Measurements from ENCODE around the gene ZBTB22.

ZBTB22 gene

GRCh38 chr6:33271468-33272274, 45.9 kb downstream of the ZBTB22 start, which contains the start of the genes RPS18 and VPS52:
RPS18 (plus strand) TSS chr6:33272075; CDS start chr6:33272120, 45 bp downstream.
VPS52 (minus strand) TSS chr6:33271876; CDS start chr6:33271675, 201 bp downstream.
- Histone ChIP-seq H3K79me1 (replicated peaks; ENCODE audit: low read length, poor library complexity, severe bottlenecking) (peaks cover 26% of the 10 kb centered on the region), H2AFZ (ENCODE audit: low read depth, low read length) (peak within 1 kb of the TSS; percentile 94), H3K4me3 (ENCODE audit: insufficient read depth in 1 of 2, low read depth in 1 of 2, low read length in 2 of 2) (peak within 1 kb of the TSS; percentile 76 to 91), H4K8ac (ENCODE audit: low read length) (peak within 1 kb of the TSS; percentile 93), H2BK120ac (ENCODE audit: low read depth, low read length) (peak within 1 kb of the TSS; percentile 91), H3K27ac (ENCODE audit: low read length, poor library complexity, severe bottlenecking) (peak within 1 kb of the TSS; percentile 95), H2AK5ac (ENCODE audit: low read length, severe bottlenecking) (peak within 1 kb of the TSS; percentile 38), H2BK12ac (ENCODE audit: low read length in 2 of 2) (peak within 1 kb of the TSS in 1 of 2 experiments; percentile 25), H3K27me3 (ENCODE audit: control insufficient read depth in 1 of 2, insufficient read depth in 1 of 2, low read length in 2 of 2) (no peaks in the 10 kb centered on the region), H3K9me3 (ENCODE audit: control insufficient read depth, low read length) (no peaks in the 10 kb centered on the region), H3K36me3 (ENCODE audit: control insufficient read depth in 1 of 2, insufficient read depth in 2 of 2, low read depth in 1 of 2, low read length in 2 of 2) (peaks cover 43 to 77% of the 10 kb centered on the region in 2 experiments), H3K14ac (ENCODE audit: low read length in 2 of 2) (peak within 1 kb of the TSS in 1 of 2 experiments; percentile 90), H3K9ac (ENCODE audit: low read length) (peak within 1 kb of the TSS; percentile 99), H3K4me2 (ENCODE audit: low read length, poor library complexity, severe bottlenecking) (peak within 1 kb of the TSS; percentile 80), H3K4me1 (ENCODE audit: control insufficient read depth, insufficient read depth, low read depth, low read length) (peaks cover 14% of the 10 kb centered on the region), H4K91ac (ENCODE audit: low read length) (peak within 1 kb of the TSS; percentile 87), H2BK15ac (ENCODE audit: low read depth, poor library complexity, severe bottlenecking) (peak within 1 kb of the TSS; percentile 71), H3K23ac (ENCODE audit: low read length in 2 of 2) (peak within 1 kb of the TSS in 1 of 2 experiments; percentile 75), H2BK5ac (ENCODE audit: low read depth, low read length, poor library complexity, severe bottlenecking) (peak within 1 kb of the TSS; percentile 67), H3K18ac (ENCODE audit: low read depth in 1 of 2, low read length in 2 of 2) (peak within 1 kb of the TSS; percentile 90 to 93), H3K4ac (ENCODE audit: low read depth in 1 of 2, low read length in 2 of 2) (peak within 1 kb of the TSS; percentile 78 to 97)
- under 1% methylated on average over 48 of the region's 48 CpGs for WGBS
- DNase-seq = peak; percentile 100

- peaks cover 9% of the 10 kb centered on the region for H3K4me1 ChIP-seq (ENCODE audit: control insufficient read depth, insufficient read depth, low read depth, low read length)
- H2AFZ ChIP-seq (ENCODE audit: low read depth, low read length) = peak overlapping the region; percentile 94
- H3K9me3 ChIP-seq (ENCODE audit: control insufficient read depth, low read length) = no peaks in the 10 kb centered on the region
- H3K79me1 ChIP-seq (replicated peaks; ENCODE audit: low read length, poor library complexity, severe bottlenecking) = peaks cover 26% of the 10 kb centered on the region
- H3K14ac ChIP-seq (ENCODE audit: low read length in 2 of 2) = peak overlapping the region in 1 of 2 experiments; percentile 90
- H3K4me3 ChIP-seq (ENCODE audit: insufficient read depth in 1 of 2, low read depth in 1 of 2, low read length in 2 of 2) = peak overlapping the region; percentile 76 to 91
- H2BK15ac ChIP-seq (ENCODE audit: low read depth, poor library complexity, severe bottlenecking) = peak overlapping the region; percentile 71
- peak overlapping the region; percentile 95 for H3K27ac ChIP-seq (ENCODE audit: low read length, poor library complexity, severe bottlenecking)
- H3K18ac ChIP-seq (ENCODE audit: low read depth in 1 of 2, low read length in 2 of 2) = peak overlapping the region; percentile 90 to 93
- H3K4ac ChIP-seq (ENCODE audit: low read depth in 1 of 2, low read length in 2 of 2) = peak overlapping the region; percentile 78 to 97
- H3K27me3 ChIP-seq (ENCODE audit: control insufficient read depth in 1 of 2, insufficient read depth in 1 of 2, low read length in 2 of 2) = no peaks in the 10 kb centered on the region
- peak overlapping the region; percentile 99 for H3K9ac ChIP-seq (ENCODE audit: low read length)
- peak overlapping the region; percentile 91 for H2BK120ac ChIP-seq (ENCODE audit: low read depth, low read length)
- H3K36me3 ChIP-seq (ENCODE audit: control insufficient read depth in 1 of 2, insufficient read depth in 2 of 2, low read depth in 1 of 2, low read length in 2 of 2) = peaks cover 44 to 77% of the 10 kb centered on the region in 2 experiments
- peak overlapping the region; percentile 80 for H3K4me2 ChIP-seq (ENCODE audit: low read length, poor library complexity, severe bottlenecking)
- WGBS = 0% methylated on average over 6 of the region's 7 CpGs
- H4K8ac ChIP-seq (ENCODE audit: low read length) = peak overlapping the region; percentile 93
- peak overlapping the region; percentile 87 for H4K91ac ChIP-seq (ENCODE audit: low read length)
- peak overlapping the region; percentile 38 for H2AK5ac ChIP-seq (ENCODE audit: low read length, severe bottlenecking)
- H3K23ac ChIP-seq (ENCODE audit: low read length in 2 of 2) = no peak overlapping the region
- DNase-seq = no peak
- no peak overlapping the region for H2BK12ac ChIP-seq (ENCODE audit: low read length in 2 of 2)
- H2BK5ac ChIP-seq (ENCODE audit: low read depth, low read length, poor library complexity, severe bottlenecking) = peak overlapping the region; percentile 67
Measured at GRCh38 chr6:33271117-33271467, 46.5 kb downstream of the ZBTB22 start.

All from mesenchymal stem cell (in vitro differentiated cells and primary cell).